ENCODE results near the gene ZNF593OS. TPM values are rescaled to one million over a fixed set of nuclear protein-coding genes. Genes with fewer than 3 reads are reported as not detected.

ZNF593OS gene
- not detected for total RNA-seq

DNA sequence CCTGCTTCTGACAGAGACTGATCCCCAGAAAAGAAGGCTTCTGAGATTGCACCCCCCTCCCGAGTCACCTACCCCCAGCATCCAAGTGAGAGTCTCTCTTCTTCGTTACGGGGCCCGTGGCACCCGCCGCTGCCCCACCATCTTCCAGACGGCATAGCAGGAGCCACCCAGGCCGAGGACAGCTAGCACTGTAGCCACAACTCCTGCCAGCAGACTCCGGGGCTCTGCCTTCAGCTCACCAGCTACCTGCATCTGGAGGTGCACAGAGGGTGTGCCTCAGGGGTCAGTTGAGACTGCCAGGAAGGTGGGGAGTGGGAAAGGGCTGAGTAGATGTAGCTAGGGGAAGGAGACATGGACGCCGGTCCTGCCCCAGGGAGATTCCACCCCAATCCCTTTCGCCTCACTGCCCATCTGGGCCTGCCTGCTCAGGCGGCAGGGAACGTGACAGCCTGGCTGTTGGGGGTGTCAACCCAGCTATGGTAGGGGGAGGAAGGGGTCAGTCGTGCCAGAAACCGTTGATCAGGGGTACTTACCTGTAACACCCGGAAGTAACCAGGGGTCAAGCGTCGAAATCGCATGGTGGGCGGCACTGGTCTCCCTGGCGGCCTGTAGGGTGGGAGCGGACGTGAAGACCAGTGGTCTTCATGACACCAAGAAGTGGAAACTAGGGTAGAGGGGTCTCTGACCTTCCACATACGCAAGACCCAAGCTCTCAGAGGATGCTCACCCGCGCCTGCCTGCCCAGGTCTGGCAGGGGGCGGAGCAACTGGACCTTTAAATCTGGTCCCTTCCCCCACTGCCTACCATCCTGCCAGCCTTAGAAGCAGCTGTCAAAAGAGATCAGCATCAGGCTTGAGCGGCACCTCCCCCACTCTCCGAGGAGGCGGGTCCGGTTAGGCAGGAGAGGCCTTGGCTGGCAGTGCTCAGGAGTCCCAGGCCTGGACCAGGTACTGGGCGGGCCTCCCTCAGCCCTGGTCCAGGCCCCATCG is at the start of gene ZNF593OS:
TSS of gene ZNF593OS (minus strand) at position 749 of the 989 bp plus-strand sequence. CDS start at position 578, 171 bp downstream.
- Histone ChIP-seq H3K36me3 (peaks cover 0 to 18% (median 0%) of the 10 kb centered on the region in 3 donors), H3K4me1 (peaks cover 0 to 22% (median 7%) of the 10 kb centered on the region in 4 donors), H3K9me3 (no peaks in the 10 kb centered on the region), H3K27me3 (no peaks in the 10 kb centered on the region), H3K4me3 (peak within 1 kb of the TSS in 3 of 4 donors; percentile 84 to 96 (median 85)), H3K27ac (peak within 1 kb of the TSS in 1 of 4 donors; percentile 86)
- no peak for DNase-seq (ENCODE audit: low spot score in 2 of 2)
- 90 to 91% methylated on average over 32 to 34 of the region's 34 CpGs for WGBS, 2 donors
- no peak for TF ChIP-seq EP300 (IDR thresholded peaks at IDR 0.05)
- no peak for TF ChIP-seq POLR2A (IDR thresholded peaks at IDR 0.05)
- TF ChIP-seq, protein P1, sequence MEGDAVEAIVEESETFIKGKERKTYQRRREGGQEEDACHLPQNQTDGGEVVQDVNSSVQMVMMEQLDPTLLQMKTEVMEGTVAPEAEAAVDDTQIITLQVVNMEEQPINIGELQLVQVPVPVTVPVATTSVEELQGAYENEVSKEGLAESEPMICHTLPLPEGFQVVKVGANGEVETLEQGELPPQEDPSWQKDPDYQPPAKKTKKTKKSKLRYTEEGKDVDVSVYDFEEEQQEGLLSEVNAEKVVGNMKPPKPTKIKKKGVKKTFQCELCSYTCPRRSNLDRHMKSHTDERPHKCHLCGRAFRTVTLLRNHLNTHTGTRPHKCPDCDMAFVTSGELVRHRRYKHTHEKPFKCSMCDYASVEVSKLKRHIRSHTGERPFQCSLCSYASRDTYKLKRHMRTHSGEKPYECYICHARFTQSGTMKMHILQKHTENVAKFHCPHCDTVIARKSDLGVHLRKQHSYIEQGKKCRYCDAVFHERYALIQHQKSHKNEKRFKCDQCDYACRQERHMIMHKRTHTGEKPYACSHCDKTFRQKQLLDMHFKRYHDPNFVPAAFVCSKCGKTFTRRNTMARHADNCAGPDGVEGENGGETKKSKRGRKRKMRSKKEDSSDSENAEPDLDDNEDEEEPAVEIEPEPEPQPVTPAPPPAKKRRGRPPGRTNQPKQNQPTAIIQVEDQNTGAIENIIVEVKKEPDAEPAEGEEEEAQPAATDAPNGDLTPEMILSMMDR (IDR thresholded peaks at IDR 0.05), result no peak

DNA sequence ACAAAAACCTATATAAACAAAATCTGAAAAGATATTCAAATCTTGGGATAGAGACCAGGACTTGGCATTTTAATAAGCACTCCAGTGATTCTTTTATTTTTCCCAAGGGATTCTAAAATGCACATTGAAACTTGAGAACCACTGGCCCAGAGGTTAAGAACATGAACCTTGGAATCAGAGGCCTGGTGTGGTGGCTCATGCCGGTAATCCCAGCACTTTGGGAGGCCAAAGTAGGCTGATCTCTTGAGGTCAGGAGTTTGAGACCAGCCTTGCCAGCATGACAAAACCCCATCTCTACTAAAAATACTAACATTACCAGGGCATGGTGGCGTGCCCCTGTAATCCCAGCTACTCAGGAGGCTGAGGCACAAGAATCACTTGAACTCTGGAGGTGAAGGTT is 49.5 kb upstream of the ZNF593OS start:
- peaks cover 0 to 10% (median 4%) of the 10 kb centered on the region in 4 donors for H3K4me1 ChIP-seq
- no peak overlapping the region for H3K27ac ChIP-seq
- DNase-seq (ENCODE audit: low spot score in 2 of 2), result no peak
- TF ChIP-seq POLR2A (IDR thresholded peaks at IDR 0.05) (no peak), EP300 (IDR thresholded peaks at IDR 0.05) (no peak)
- TF ChIP-seq, protein P1 (IDR thresholded peaks at IDR 0.05), result no peak
- WGBS, 2 donors, result 71 to 80% methylated on average over 2 of the region's 2 CpGs
- H3K27me3 ChIP-seq, result peaks cover 0 to 39% of the 10 kb centered on the region in 2 donors
- H3K36me3 ChIP-seq, result no peaks in the 10 kb centered on the region
- no peaks in the 10 kb centered on the region for H3K9me3 ChIP-seq
- no peak overlapping the region for H3K4me3 ChIP-seq

DNA sequence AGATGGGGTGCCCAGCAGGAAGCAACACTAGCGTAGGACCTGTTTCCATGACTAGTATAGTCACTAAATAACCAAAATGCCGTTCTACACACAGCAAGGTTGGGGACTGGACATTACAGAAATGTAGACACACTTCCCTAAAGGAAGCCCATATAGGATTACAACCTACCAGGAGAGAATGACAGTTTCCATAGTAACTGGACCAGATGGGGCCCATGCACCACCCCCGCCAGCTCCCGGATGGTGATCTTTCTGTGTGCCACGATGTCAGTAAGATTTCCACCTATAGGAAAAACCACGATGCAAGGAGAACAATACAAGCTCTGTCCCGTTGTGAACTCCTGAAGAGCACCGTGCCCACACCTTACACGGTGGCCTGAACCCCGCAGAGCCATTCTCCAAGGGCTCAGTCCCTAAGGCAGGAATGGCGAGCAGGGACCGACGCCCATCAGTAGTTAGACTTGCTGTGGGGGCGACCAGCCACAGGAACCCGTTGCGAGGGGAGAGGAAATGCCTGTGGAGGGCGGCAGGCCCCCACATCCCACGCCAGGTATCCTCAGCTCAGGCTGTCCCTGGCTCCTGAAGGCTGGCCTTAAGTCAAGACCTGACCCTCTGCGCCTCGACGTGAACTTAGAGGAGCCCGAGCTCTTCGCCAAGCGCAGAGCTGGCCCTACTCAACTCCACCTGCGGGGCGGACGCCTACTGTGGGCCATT is 48.7 kb upstream of the ZNF593OS start:
- H3K9me3 ChIP-seq, result no peaks in the 10 kb centered on the region
- 65 to 67% methylated on average over 22 to 27 of the region's 27 CpGs for WGBS, 2 donors
- no peak for TF ChIP-seq EP300 (IDR thresholded peaks at IDR 0.05)
- TF ChIP-seq POLR2A (IDR thresholded peaks at IDR 0.05), result no peak
- TF ChIP-seq, protein P1 (IDR thresholded peaks at IDR 0.05), result no peak
- no peak overlapping the region for H3K4me3 ChIP-seq
- no peaks in the 10 kb centered on the region for H3K36me3 ChIP-seq
- no peak for DNase-seq (ENCODE audit: low spot score in 2 of 2)
- peaks cover 0 to 35% of the 10 kb centered on the region in 2 donors for H3K27me3 ChIP-seq
- H3K27ac ChIP-seq, result no peak overlapping the region
- H3K4me1 ChIP-seq, result peaks cover 0 to 5% (median under 1%) of the 10 kb centered on the region in 4 donors

DNA sequence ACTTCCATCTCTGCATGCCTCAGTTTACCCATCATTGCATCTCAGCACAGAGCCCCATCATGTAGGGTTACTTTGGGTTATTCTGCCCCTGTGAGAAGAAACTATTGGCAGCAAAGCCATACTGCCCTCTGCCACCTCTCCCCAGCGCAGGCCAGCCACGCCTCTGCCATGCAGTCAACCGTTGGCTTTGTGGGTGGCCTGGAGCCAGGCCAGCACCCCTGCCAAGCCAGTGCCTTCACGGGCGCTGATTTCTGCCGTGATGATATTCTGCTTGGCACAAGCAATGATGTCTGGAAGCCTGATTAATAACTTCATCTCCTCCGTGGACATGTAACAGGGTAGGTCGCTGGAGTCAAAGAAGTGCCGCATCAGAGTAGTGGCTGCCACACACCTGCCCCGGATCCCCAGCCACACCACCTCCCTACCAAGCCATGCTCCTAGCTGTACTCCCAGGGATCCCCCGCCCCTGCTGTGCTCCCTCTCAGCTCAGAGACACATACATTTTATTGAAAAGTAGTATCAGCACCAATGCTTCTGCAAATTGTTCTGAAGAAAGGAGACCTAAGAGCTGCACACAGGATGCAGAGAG is 47.4 kb upstream of the ZNF593OS start:
- Histone ChIP-seq H3K9me3 (no peaks in the 10 kb centered on the region), H3K27me3 (peaks cover 0 to 23% of the 10 kb centered on the region in 2 donors), H3K36me3 (no peaks in the 10 kb centered on the region), H3K4me1 (no peaks in the 10 kb centered on the region), H3K4me3 (no peak overlapping the region), H3K27ac (no peak overlapping the region)
- TF ChIP-seq, protein P1 (IDR thresholded peaks at IDR 0.05), result no peak
- TF ChIP-seq POLR2A (IDR thresholded peaks at IDR 0.05) (no peak), EP300 (IDR thresholded peaks at IDR 0.05) (no peak)
- 52 to 56% methylated on average over 11 of the region's 11 CpGs for WGBS, 2 donors
- no peak for DNase-seq (ENCODE audit: low spot score in 2 of 2)

All from tibial nerve (tissue), 4 donors.